Calu3 (cell line): ENCODE data around the gene SPSB1. TPM values are rescaled to one million over a fixed set of nuclear protein-coding genes. Genes with fewer than 3 reads are reported as not detected.
"Not testable (repeated sequence)": the region's sequence is repeated elsewhere in the genome, so short reads cannot be mapped to it uniquely, and the experiment has no call there.

Source experiments
- BruUV-seq: library from RNA; stranded (reverse); fragments of 400-500 nt; replicated peaks from 2 replicates; lab custom pipeline; 2021; lab: Mats Ljungman, UMichigan
- CTCF ChIA-PET: fragments of 300-600 bp; sonication (Branson Sonifier 250); formaldehyde crosslinking; loops from one replicate; lab custom pipeline; 2022; ENCODE audit warnings: antibody characterized with exemption; lab: Charles Lee
- DNase-seq: peaks from one replicate; pipeline ENCODE4 v3.0.0; 2022
- H3K27ac Mint-ChIP-seq: one replicate; pipeline ENCODE4 v1.8.0; 2022; ENCODE audit warnings: mixed read lengths; ENCODE audit not compliant: unreplicated experiment
- H3K27me3 Mint-ChIP-seq: one replicate; pipeline ENCODE4 v1.8.0; 2022; ENCODE audit warnings: mixed read lengths; ENCODE audit not compliant: unreplicated experiment
- H3K36me3 Mint-ChIP-seq: one replicate; pipeline ENCODE4 v1.8.0; 2022; ENCODE audit warnings: mild to moderate bottlenecking, moderate library complexity, mixed read lengths; ENCODE audit not compliant: insufficient read depth, unreplicated experiment
- H3K4me1 Mint-ChIP-seq: one replicate; pipeline ENCODE4 v1.8.0; 2022; ENCODE audit warnings: mild to moderate bottlenecking, low read depth, mixed read lengths; ENCODE audit not compliant: unreplicated experiment
- H3K4me3 Mint-ChIP-seq: one replicate; pipeline ENCODE4 v1.8.0; 2022; ENCODE audit warnings: mild to moderate bottlenecking, low read depth, moderate library complexity, mixed read lengths; ENCODE audit not compliant: unreplicated experiment
- H3K9me3 Mint-ChIP-seq: one replicate; pipeline ENCODE4 v1.8.0; 2022; ENCODE audit warnings: low read depth, mixed read lengths; ENCODE audit not compliant: unreplicated experiment
- intact Hi-C: fragments of 100-400 bp; cut with micrococcal nuclease; formaldehyde crosslinking; loops from one replicate; pipeline ENCODE4 v1.10.0; 2022; ENCODE audit not compliant: unreplicated experiment
- total RNA-seq: library from RNA; stranded (reverse); gene quantifications from 2 replicates; pipeline ENCODE4 v1.2.3, GENCODE V29; 2022
- TF ChIP-seq, protein P1 (sequence below): fragments of 200-600 bp; IDR thresholded peaks from one replicate; pipeline ENCODE4 v1.8.0; 2022; ENCODE audit warnings: antibody characterized with exemption; ENCODE audit not compliant: unreplicated experiment

SPSB1 gene
- total RNA-seq, 1 experiment from 2014 or later: 4.9 TPM

DNA sequence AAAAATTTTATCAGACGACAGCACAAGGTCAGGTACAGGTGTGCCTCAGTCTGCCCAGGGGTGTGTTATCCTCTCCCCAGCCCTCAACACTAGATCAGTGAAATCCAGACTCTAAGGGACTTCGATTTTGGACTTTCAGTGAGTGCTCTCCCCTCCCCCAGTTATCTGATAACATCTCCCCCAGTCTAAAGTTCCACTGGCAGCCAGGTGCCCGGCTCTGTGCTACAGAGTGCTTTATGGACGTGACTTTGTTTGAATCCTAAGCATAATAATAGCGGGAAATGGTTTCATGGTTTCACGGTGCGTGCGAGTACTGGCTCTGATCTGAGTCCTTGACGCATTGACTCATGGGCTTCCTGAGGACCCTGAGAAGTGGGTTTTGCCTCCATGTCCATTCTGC, 3.2 kb downstream of the SPSB1 start:
- intact Hi-C loops: no loop called here
- TF ChIP-seq, protein P1, sequence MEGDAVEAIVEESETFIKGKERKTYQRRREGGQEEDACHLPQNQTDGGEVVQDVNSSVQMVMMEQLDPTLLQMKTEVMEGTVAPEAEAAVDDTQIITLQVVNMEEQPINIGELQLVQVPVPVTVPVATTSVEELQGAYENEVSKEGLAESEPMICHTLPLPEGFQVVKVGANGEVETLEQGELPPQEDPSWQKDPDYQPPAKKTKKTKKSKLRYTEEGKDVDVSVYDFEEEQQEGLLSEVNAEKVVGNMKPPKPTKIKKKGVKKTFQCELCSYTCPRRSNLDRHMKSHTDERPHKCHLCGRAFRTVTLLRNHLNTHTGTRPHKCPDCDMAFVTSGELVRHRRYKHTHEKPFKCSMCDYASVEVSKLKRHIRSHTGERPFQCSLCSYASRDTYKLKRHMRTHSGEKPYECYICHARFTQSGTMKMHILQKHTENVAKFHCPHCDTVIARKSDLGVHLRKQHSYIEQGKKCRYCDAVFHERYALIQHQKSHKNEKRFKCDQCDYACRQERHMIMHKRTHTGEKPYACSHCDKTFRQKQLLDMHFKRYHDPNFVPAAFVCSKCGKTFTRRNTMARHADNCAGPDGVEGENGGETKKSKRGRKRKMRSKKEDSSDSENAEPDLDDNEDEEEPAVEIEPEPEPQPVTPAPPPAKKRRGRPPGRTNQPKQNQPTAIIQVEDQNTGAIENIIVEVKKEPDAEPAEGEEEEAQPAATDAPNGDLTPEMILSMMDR: no peak
- BruUV-seq: no TSS peak
- no peaks in the 10 kb centered on the region for H3K9me3 Mint-ChIP-seq
- no peak for DNase-seq
- no peaks in the 10 kb centered on the region for H3K27me3 Mint-ChIP-seq
- H3K4me3 Mint-ChIP-seq: no peak overlapping the region
- CTCF ChIA-PET: no interaction called here
- H3K27ac Mint-ChIP-seq: no peak overlapping the region
- peaks cover 22% of the 10 kb centered on the region for H3K36me3 Mint-ChIP-seq
- H3K4me1 Mint-ChIP-seq: peaks cover 26% of the 10 kb centered on the region

- H3K4me1 Mint-ChIP-seq: peaks cover 31% of the 10 kb centered on the region
- no TSS peak for BruUV-seq
- H3K4me3 Mint-ChIP-seq: no peak overlapping the region
- peaks cover 18% of the 10 kb centered on the region for H3K36me3 Mint-ChIP-seq
- intact Hi-C loops: no loop called here
- TF ChIP-seq, protein P1: no peak
- no peaks in the 10 kb centered on the region for H3K27me3 Mint-ChIP-seq
- H3K9me3 Mint-ChIP-seq: no peaks in the 10 kb centered on the region
- no peak overlapping the region for H3K27ac Mint-ChIP-seq
- no peak for DNase-seq
- CTCF ChIA-PET: no interaction called here
These were observed 4.2 kb downstream of the SPSB1 start for GRCh38 chr1:9296850-9297249.

DNA sequence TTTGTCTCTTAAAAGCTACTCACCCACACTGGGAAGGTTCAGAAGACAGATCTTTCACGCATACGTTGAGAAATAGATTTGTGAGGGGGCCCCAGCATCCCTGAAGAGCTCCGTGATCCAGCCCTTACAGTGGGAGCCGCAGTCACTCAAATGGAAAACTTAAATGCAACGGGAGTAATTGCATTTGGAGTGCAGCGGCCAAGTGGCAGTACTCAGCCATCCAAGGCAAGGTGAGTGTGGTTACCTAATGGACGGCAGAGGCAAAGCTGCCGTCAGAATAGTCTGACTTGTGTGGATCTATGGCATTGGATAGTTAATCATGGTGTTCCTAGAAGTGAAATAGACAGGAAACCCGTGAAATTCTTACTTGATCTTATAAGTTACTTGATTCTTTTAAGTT, 5.1 kb downstream of the SPSB1 start:
- CTCF ChIA-PET: no interaction called here
- intact Hi-C loops: no loop called here
- TF ChIP-seq, protein P1: no peak
- BruUV-seq: no TSS peak
- H3K4me1 Mint-ChIP-seq: peaks cover 35% of the 10 kb centered on the region
- H3K4me3 Mint-ChIP-seq: no peak overlapping the region
- no peak for DNase-seq
- H3K27ac Mint-ChIP-seq: no peak overlapping the region
- H3K9me3 Mint-ChIP-seq: no peaks in the 10 kb centered on the region
- no peaks in the 10 kb centered on the region for H3K27me3 Mint-ChIP-seq
- peaks cover 8% of the 10 kb centered on the region for H3K36me3 Mint-ChIP-seq

DNA sequence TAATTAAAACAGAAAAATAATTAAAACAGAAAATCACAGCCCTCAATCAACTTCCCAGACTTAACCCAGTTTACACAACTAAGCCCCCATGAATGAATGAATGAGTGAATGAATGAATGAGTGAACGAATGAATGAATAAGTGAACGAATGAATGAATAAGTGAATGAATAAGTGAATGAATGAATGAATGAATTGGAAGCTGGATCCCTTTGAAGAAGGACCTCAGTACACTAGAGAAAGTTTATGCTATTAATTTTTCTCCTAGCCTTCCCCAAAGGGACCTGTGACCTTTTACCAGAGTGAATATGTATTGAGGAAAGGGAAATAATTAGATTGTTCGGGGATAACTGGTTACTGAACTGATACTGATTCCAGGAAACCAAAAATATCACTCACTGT, 5.6 kb downstream of the SPSB1 start:
- no peak overlapping the region for H3K4me3 Mint-ChIP-seq
- intact Hi-C loops: no loop called here
- H3K27ac Mint-ChIP-seq: no peak overlapping the region
- no TSS peak for BruUV-seq
- CTCF ChIA-PET: no interaction called here
- H3K9me3 Mint-ChIP-seq: no peaks in the 10 kb centered on the region
- peaks cover 7% of the 10 kb centered on the region for H3K36me3 Mint-ChIP-seq
- peaks cover 39% of the 10 kb centered on the region for H3K4me1 Mint-ChIP-seq
- TF ChIP-seq, protein P1: no peak
- DNase-seq: no peak
- no peaks in the 10 kb centered on the region for H3K27me3 Mint-ChIP-seq

DNA sequence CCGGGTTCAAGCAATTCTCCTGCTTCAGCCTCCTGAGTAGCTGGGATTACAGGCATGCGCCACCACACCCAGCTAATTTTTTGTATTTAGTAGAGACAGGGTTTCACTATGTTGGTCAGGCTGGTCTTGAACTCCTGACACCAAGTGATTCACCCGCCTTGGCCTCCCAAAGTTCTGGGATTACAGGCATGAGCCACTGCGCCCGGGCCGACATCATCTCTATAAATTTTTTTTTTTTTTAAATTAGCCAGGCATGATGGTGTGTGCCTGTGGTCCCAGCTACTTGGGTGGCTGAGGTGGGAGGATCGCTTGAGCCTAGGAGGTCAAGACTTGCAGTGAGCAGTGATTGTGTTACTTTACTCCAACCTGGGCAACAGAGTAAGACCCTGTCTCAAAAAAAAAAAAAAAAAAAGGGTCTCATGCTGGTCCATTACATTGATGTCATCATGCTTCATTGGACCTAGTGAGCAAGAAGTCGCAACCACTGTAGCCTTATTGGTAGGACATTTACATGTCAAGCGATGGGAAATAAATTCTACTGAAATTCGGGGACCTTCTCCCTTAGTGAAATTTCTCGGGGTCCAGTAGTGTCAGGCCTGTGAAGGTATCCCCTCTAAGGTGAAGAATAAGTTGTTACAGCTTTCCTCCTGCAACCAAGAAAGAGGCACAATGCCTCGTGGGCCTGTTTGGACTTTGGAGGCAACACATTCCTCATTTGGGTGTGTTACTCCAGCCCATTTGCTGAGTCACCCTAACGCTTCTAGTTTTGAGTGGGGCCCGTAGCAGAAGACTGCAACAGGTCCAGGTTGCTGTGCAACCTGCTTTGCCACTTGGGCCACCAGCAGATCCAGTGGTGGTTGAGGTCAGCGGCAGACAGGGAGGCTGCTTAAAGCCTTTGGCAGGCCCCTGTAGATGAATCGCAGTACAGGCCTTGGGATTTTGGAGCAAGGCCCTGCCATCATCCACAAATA, 7.2 kb downstream of the SPSB1 start:
- BruUV-seq, H3K9me3 Mint-ChIP-seq, H3K27me3 Mint-ChIP-seq, intact Hi-C loops, H3K36me3 Mint-ChIP-seq: not testable (repeated sequence)
- peak overlapping the region; percentile 93 for H3K27ac Mint-ChIP-seq
- peaks cover 39% of the 10 kb centered on the region for H3K4me1 Mint-ChIP-seq
- peak; percentile 75 for DNase-seq
- CTCF ChIA-PET: interaction anchor here (0.5 kb wide), 1 partner anchor 71 kb away, joined by 9 read pairs; no protein-coding TSS in a partner anchor
- H3K4me3 Mint-ChIP-seq: peak overlapping the region; percentile 40
